Measurements from ENCODE around the gene LRIG1.

The LRIG1 gene

DNA sequence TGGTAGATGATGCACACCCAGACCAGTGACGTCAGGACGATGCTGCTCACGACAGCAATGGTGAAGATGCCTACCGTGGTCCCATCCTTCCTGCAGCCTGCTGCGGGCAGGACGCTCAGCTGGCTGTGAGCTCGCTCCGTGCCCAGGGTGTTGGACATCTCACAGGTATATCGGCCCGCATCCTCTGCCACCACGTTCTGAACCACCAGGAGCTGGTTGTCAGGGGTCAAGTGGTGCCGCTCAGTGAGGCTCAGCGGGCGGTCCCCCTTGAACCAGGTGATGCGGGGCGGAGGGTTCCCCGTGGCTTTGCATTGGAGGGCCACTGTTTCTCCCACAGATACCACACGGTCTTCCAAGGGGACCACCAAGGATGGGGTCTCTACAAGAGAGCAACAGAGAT lies 117.8 kb downstream of the LRIG1 start:
- no peak for DNase-seq (ENCODE audit: low read depth in 1 of 2, low spot score in 1 of 2)
- Histone ChIP-seq H3K27ac (replicated peaks) (no peak overlapping the region), H3K4me3 (replicated peaks; ENCODE audit: insufficient read depth, low read length) (no peak overlapping the region), H3K27me3 (ENCODE audit: insufficient read depth, poor library complexity, severe bottlenecking) (no peaks in the 10 kb centered on the region)
- TF ChIP-seq, protein P1, sequence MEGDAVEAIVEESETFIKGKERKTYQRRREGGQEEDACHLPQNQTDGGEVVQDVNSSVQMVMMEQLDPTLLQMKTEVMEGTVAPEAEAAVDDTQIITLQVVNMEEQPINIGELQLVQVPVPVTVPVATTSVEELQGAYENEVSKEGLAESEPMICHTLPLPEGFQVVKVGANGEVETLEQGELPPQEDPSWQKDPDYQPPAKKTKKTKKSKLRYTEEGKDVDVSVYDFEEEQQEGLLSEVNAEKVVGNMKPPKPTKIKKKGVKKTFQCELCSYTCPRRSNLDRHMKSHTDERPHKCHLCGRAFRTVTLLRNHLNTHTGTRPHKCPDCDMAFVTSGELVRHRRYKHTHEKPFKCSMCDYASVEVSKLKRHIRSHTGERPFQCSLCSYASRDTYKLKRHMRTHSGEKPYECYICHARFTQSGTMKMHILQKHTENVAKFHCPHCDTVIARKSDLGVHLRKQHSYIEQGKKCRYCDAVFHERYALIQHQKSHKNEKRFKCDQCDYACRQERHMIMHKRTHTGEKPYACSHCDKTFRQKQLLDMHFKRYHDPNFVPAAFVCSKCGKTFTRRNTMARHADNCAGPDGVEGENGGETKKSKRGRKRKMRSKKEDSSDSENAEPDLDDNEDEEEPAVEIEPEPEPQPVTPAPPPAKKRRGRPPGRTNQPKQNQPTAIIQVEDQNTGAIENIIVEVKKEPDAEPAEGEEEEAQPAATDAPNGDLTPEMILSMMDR (IDR thresholded peaks at IDR 0.05; ENCODE audit: insufficient read depth, low read length) = no peak
- TF ChIP-seq, protein P2, sequence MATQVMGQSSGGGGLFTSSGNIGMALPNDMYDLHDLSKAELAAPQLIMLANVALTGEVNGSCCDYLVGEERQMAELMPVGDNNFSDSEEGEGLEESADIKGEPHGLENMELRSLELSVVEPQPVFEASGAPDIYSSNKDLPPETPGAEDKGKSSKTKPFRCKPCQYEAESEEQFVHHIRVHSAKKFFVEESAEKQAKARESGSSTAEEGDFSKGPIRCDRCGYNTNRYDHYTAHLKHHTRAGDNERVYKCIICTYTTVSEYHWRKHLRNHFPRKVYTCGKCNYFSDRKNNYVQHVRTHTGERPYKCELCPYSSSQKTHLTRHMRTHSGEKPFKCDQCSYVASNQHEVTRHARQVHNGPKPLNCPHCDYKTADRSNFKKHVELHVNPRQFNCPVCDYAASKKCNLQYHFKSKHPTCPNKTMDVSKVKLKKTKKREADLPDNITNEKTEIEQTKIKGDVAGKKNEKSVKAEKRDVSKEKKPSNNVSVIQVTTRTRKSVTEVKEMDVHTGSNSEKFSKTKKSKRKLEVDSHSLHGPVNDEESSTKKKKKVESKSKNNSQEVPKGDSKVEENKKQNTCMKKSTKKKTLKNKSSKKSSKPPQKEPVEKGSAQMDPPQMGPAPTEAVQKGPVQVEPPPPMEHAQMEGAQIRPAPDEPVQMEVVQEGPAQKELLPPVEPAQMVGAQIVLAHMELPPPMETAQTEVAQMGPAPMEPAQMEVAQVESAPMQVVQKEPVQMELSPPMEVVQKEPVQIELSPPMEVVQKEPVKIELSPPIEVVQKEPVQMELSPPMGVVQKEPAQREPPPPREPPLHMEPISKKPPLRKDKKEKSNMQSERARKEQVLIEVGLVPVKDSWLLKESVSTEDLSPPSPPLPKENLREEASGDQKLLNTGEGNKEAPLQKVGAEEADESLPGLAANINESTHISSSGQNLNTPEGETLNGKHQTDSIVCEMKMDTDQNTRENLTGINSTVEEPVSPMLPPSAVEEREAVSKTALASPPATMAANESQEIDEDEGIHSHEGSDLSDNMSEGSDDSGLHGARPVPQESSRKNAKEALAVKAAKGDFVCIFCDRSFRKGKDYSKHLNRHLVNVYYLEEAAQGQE (IDR thresholded peaks at IDR 0.05; ENCODE audit: insufficient replicate concordance, low read depth) = no peak
- no peak for TF ChIP-seq GABPA (IDR thresholded peaks at IDR 0.05; ENCODE audit: low read depth)
- no peak for TF ChIP-seq SPI1 (IDR thresholded peaks at IDR 0.05; ENCODE audit: borderline replicate concordance, low read depth)
- no peak for TF ChIP-seq POLR2AphosphoS5 (IDR thresholded peaks at IDR 0.05; ENCODE audit: low read depth)

GRCh38 chr3:66382142-66382541 lies 118.7 kb downstream of the LRIG1 start:
- TF ChIP-seq, protein P1 (IDR thresholded peaks at IDR 0.05; ENCODE audit: insufficient read depth, low read length) = no peak
- TF ChIP-seq, protein P2 (IDR thresholded peaks at IDR 0.05; ENCODE audit: insufficient replicate concordance, low read depth) = no peak
- no peak overlapping the region for H3K4me3 ChIP-seq (replicated peaks; ENCODE audit: insufficient read depth, low read length)
- no peak for DNase-seq (ENCODE audit: low read depth in 1 of 2, low spot score in 1 of 2)
- no peak overlapping the region for H3K27ac ChIP-seq (replicated peaks)
- no peaks in the 10 kb centered on the region for H3K27me3 ChIP-seq (ENCODE audit: insufficient read depth, poor library complexity, severe bottlenecking)

DNA sequence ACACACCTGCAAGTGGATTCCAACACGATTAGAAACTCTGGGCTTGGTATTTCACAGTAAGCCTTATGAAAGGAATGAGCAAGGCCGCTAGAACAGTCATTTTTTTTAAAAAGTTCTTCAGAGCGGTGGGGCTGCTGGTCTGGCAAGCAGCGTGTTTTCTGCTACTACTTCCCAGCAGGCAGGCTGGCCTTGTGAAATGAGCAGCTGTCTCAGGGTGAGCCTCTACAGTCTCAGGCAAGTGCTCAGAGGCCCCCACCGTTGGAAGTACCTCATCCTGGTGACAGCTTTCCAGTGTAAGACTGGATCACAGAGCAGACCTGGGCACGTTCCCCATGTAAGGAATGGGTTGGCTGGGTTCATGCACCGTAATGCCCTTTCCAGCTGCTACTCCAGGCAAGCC lies 119.2 kb downstream of the LRIG1 start:
- DNase-seq (ENCODE audit: low read depth in 1 of 2, low spot score in 1 of 2) = no peak
- no peaks in the 10 kb centered on the region for H3K27me3 ChIP-seq (ENCODE audit: insufficient read depth, poor library complexity, severe bottlenecking)
- TF ChIP-seq SPI1 (IDR thresholded peaks at IDR 0.05; ENCODE audit: borderline replicate concordance, low read depth) = no peak
- TF ChIP-seq, protein P2 (IDR thresholded peaks at IDR 0.05; ENCODE audit: insufficient replicate concordance, low read depth) = no peak
- TF ChIP-seq, protein P1 (IDR thresholded peaks at IDR 0.05; ENCODE audit: insufficient read depth, low read length) = no peak
- no peak for TF ChIP-seq POLR2AphosphoS5 (IDR thresholded peaks at IDR 0.05; ENCODE audit: low read depth)
- TF ChIP-seq GABPA (IDR thresholded peaks at IDR 0.05; ENCODE audit: low read depth) = no peak
- no peak overlapping the region for H3K4me3 ChIP-seq (replicated peaks; ENCODE audit: insufficient read depth, low read length)
- H3K27ac ChIP-seq (replicated peaks) = no peak overlapping the region
